Liver (tissue), 9 donors: Measurements from ENCODE around the gene HTRA1. TPM values are rescaled to one million over a fixed set of nuclear protein-coding genes. Genes with fewer than 3 reads are reported as not detected.

Experiments
- DNase-seq: peaks from one replicate; pipeline ENCODE4 v3.0.0-alpha.2; 2017; ENCODE audit warnings: low spot score
- H3K27ac ChIP-seq, 2 donors: one replicate each; pipeline ENCODE4 v1.7.0; 2013; ENCODE audit warnings: inconsistent platforms in 2 of 2, low read length in 2 of 2, control low read depth in 1 of 2, low read depth in 1 of 2, mild to moderate bottlenecking in 1 of 2
- H3K27me3 ChIP-seq, 4 donors: one replicate each; pipeline versions ENCODE4 v1.6.1 to v1.7.0; 2013; ENCODE audit warnings: low read length in 3 of 4, inconsistent platforms in 1 of 4, mild to moderate bottlenecking in 1 of 4, moderate library complexity in 1 of 4; ENCODE audit not compliant: control insufficient read depth in 4 of 4, insufficient read depth in 4 of 4
- H3K36me3 ChIP-seq, 4 donors: one replicate each; pipeline versions ENCODE4 v1.6.1 to v1.7.0; 2013; ENCODE audit warnings: low read length in 3 of 4, mild to moderate bottlenecking in 3 of 4, low read depth in 1 of 4, moderate library complexity in 1 of 4; ENCODE audit not compliant: control insufficient read depth in 4 of 4, insufficient read depth in 3 of 4
- H3K4me1 ChIP-seq, 4 donors: one replicate each; pipeline versions ENCODE4 v1.6.1 to v1.7.0; 2013; ENCODE audit warnings: low read length in 3 of 4, mild to moderate bottlenecking in 3 of 4, moderate library complexity in 1 of 4; ENCODE audit not compliant: control insufficient read depth in 4 of 4, insufficient read depth in 4 of 4
- H3K4me3 ChIP-seq, 3 donors: one replicate each; pipeline versions ENCODE4 v1.6.1 to v1.7.0; 2013; ENCODE audit warnings: low read length in 3 of 3, control low read depth in 1 of 3, low read depth in 1 of 3, mild to moderate bottlenecking in 1 of 3
- H3K9ac ChIP-seq, 2 donors: one replicate each; pipeline ENCODE4 v1.7.0; 2013; ENCODE audit warnings: low read length in 2 of 2, mild to moderate bottlenecking in 2 of 2, moderate library complexity in 2 of 2, control low read depth in 1 of 2, low read depth in 1 of 2
- H3K9me3 ChIP-seq, 4 donors: one replicate each; pipeline versions ENCODE4 v1.6.1 to v1.7.0; 2013; ENCODE audit warnings: low read length in 3 of 4; ENCODE audit not compliant: control insufficient read depth in 4 of 4
- CTCF ChIP-seq: fragments of 150-350 bp; IDR thresholded peaks from 2 replicates; pipeline ENCODE4 v1.5.1; 2017; ENCODE audit warnings: improper control_type of control experiment, low read depth, low read length; ENCODE audit not compliant: missing input control
- EGR1 ChIP-seq, 2 donors: IDR thresholded peaks; 2 replicates each; pipeline ENCODE4 v1.6.1; 2016 to 2018; ENCODE audit warnings: antibody characterized with exemption in 2 of 2, low read depth in 2 of 2
- FOXA1 ChIP-seq: IDR thresholded peaks from 2 replicates; pipeline ENCODE4 v1.6.1; 2016; ENCODE audit warnings: antibody characterized with exemption
- FOXA2 ChIP-seq: IDR thresholded peaks from 2 replicates; pipeline ENCODE4 v1.6.1; 2016; ENCODE audit warnings: antibody characterized with exemption
- GABPA ChIP-seq, 2 donors: IDR thresholded peaks in 1 of 2; conservative IDR thresholded peaks in 1 of 2; 2 replicates each; pipeline ENCODE4 v1.6.1; 2016; ENCODE audit warnings: antibody characterized with exemption in 2 of 2, mild to moderate bottlenecking in 1 of 2, moderate library complexity in 1 of 2
- HNF4G ChIP-seq: IDR thresholded peaks from 2 replicates; pipeline ENCODE4 v1.6.1; 2016; ENCODE audit warnings: antibody characterized with exemption
- JUND ChIP-seq, 2 donors: IDR thresholded peaks; 2 replicates each; pipeline ENCODE4 v1.6.1; 2016; ENCODE audit warnings: antibody characterized with exemption in 2 of 2
- MAX ChIP-seq: IDR thresholded peaks from 2 replicates; pipeline ENCODE4 v1.6.1; 2016; ENCODE audit warnings: antibody characterized with exemption
- RAD21 ChIP-seq, 2 donors: IDR thresholded peaks; 2 replicates each; pipeline ENCODE4 v1.6.1; 2016; ENCODE audit warnings: antibody characterized with exemption in 2 of 2, mild to moderate bottlenecking in 2 of 2
- REST ChIP-seq: IDR thresholded peaks from 2 replicates; pipeline ENCODE4 v1.6.1; 2016; ENCODE audit warnings: antibody characterized with exemption, mild to moderate bottlenecking
- RXRA ChIP-seq, 2 donors: IDR thresholded peaks; 2 replicates each; pipeline ENCODE4 v1.6.1; 2017 to 2018; ENCODE audit warnings: antibody characterized with exemption in 2 of 2, mild to moderate bottlenecking in 1 of 2
- SP1 ChIP-seq: IDR thresholded peaks from 2 replicates; pipeline ENCODE4 v1.6.1; 2018; ENCODE audit warnings: antibody characterized with exemption, mild to moderate bottlenecking
- TAF1 ChIP-seq: conservative IDR thresholded peaks from 2 replicates; pipeline ENCODE4 v1.6.1; 2016; ENCODE audit warnings: antibody characterized with exemption, mild to moderate bottlenecking
- YY1 ChIP-seq: IDR thresholded peaks from 2 replicates; pipeline ENCODE4 v1.6.1; 2016; ENCODE audit warnings: antibody characterized with exemption, mild to moderate bottlenecking
- ZBTB33 ChIP-seq: IDR thresholded peaks from 2 replicates; pipeline ENCODE4 v1.6.1; 2016; ENCODE audit warnings: antibody characterized with exemption
- WGBS: extraction: QIAGEN DNeasy Blood & Tissue Kit; methylation state at CpG from one replicate; pipeline ENCODE4 v1.1.7; 2013; 5-methylcytosine and 5-hydroxymethylcytosine counted together
- polyA plus RNA-seq, 2 donors: library from polyadenylated mRNA; stranded (reverse) in 1 of 2; unstranded in 1 of 2; fragments of 200-250 nt in 1 of 2; fragments of >200 nt in 1 of 2; fragmentation: Nextera tagmentation in 1 of 2; extraction: Ambion mirVana in 1 of 2; gene quantifications; one replicate each; pipeline versions ENCODE4 v1.2.1 to v1.2.3, GENCODE V29; 2013 to 2015
- total RNA-seq, 2 donors: library from RNA; depleted of rRNA; stranded (reverse); fragments of >200 nt; gene quantifications; one replicate each; pipeline ENCODE4 v1.2.3, GENCODE V29; 2014
- donor health status: healthy.
- donor health status: healthy.
- donor health status: healthy.
- donor health status: healthy.
- donor health status: healthy.

HTRA1 gene
- total and polyA plus RNA-seq, 4 donors = 4.3 to 289 (median 72.1) TPM

DNA sequence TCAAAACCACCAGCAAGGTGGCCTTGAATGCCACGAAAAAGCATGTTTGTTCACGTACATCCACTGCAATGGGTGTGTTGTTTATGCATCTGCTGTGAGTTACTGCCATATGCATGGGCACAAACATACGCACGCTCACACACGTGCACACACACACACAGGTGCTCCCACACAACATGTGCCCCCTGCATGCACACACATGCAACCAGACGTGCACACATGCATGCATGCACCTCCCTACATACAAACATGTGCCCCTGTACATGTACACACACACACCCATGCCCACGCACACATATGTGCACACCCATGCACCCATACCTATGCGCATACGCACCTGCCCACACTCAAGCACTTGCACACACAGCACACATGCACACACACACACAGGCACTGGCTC is 89.1 kb downstream of the HTRA1 start:
- 97% methylated on average over 9 of the region's 9 CpGs for WGBS

GRCh38 chr10:122550983-122551382 is 89.6 kb downstream of the HTRA1 start:
- 66% methylated on average over 3 of the region's 3 CpGs for WGBS
- no peak overlapping the region for H3K27ac ChIP-seq
- no peak for DNase-seq
- no peak for TF ChIP-seq ZBTB33
- no peak for TF ChIP-seq HNF4G
- TF ChIP-seq RXRA (IDR thresholded peaks at IDR 0.05) = no peak
- TF ChIP-seq SP1 = no peak
- no peak for TF ChIP-seq YY1
- TF ChIP-seq CTCF = no peak
- no peak for TF ChIP-seq MAX
- no peak for TF ChIP-seq REST
- H3K36me3 ChIP-seq = no peaks in the 10 kb centered on the region
- H3K27me3 ChIP-seq = no peaks in the 10 kb centered on the region
- no peaks in the 10 kb centered on the region for H3K9me3 ChIP-seq
- no peak overlapping the region for H3K9ac ChIP-seq
- H3K4me1 ChIP-seq = no peaks in the 10 kb centered on the region
- H3K4me3 ChIP-seq = no peak overlapping the region

More for the DNA sequence above, 89.1 kb downstream of the HTRA1 start:
- no peak for DNase-seq
- H3K9ac ChIP-seq = no peak overlapping the region
- H3K36me3 ChIP-seq = no peaks in the 10 kb centered on the region
- H3K9me3 ChIP-seq = no peaks in the 10 kb centered on the region
- H3K27ac ChIP-seq = no peak overlapping the region
- TF ChIP-seq EGR1 (IDR thresholded peaks at IDR 0.05; ENCODE audit: low read depth in 2 of 2) (no peak), FOXA1 (no peak), FOXA2 (no peak), ZBTB33 (no peak), HNF4G (no peak), TAF1 (no peak), GABPA (IDR thresholded peaks at IDR 0.05 in 1 of 2, conservative IDR thresholded peaks at IDR 0.05 in 1 of 2) (no peak), SP1 (no peak), JUND (IDR thresholded peaks at IDR 0.05) (no peak), RAD21 (IDR thresholded peaks at IDR 0.05) (no peak), MAX (no peak), CTCF (no peak)
- no peaks in the 10 kb centered on the region for H3K4me1 ChIP-seq
- H3K4me3 ChIP-seq = no peak overlapping the region
- no peaks in the 10 kb centered on the region for H3K27me3 ChIP-seq
